GM12878 (cell line): ENCODE data around the gene COPS3. TPM values are rescaled to one million over a fixed set of nuclear protein-coding genes. Genes with fewer than 3 reads are reported as not detected.

Experiments
- ATAC-seq: fragments of 200-7000 bp; cut with Tn5 transposase; 3 replicates; pipeline ENCODE4 v1.9.1; 2020; ENCODE audit warnings: mild to moderate bottlenecking, moderate library complexity
- BruUV-seq: library from RNA; stranded (reverse); fragments of 400-500 nt; replicated peaks from 2 replicates; lab custom pipeline; 2021; lab: Mats Ljungman, UMichigan
- CTCF ChIA-PET: fragments of 300-600 bp; sonication (Branson Sonifier 250); formaldehyde crosslinking; extraction: SDS; loops from one replicate; lab custom pipeline; 2021; ENCODE audit warnings: inconsistent platforms; lab: Yijun Ruan, JAX
- POLR2A ChIA-PET: fragments of 350-600 bp; formaldehyde crosslinking; extraction: SDS; loops from one replicate; lab custom pipeline; 2021; ENCODE audit warnings: inconsistent platforms; lab: Charles Lee
- RAD21 ChIA-PET: fragments of 300-600 bp; sonication (Branson Sonifier 250); formaldehyde crosslinking; loops from one replicate; lab custom pipeline; 2023; ENCODE audit warnings: antibody characterized with exemption; ENCODE audit not compliant: unreplicated experiment; lab: Charles Lee
- SMC1A ChIA-PET: fragments of 300-600 bp; sonication (Branson Sonifier 250); formaldehyde crosslinking; loops from one replicate; lab custom pipeline; 2023; ENCODE audit not compliant: unreplicated experiment, uncharacterized antibody; lab: Charles Lee
- DNase-seq: peaks from one replicate; pipeline ENCODE4 v3.0.0-alpha.2; 2011; ENCODE audit warnings: low read depth, low spot score
- FAIRE-seq: peaks from 3 replicates; lab custom pipeline; 2011; peaks lifted over from hg19 to GRCh38; lab: Jason Lieb, UNC
- H2AFZ ChIP-seq: 2 replicates; pipeline ENCODE4 v1.6.0; 2011; ENCODE audit warnings: low read depth, low read length, control low read depth; ENCODE audit not compliant: control insufficient read depth
- H3K27ac ChIP-seq: 2 replicates; pipeline ENCODE4 v1.5.1; 2011; ENCODE audit warnings: control low read depth; ENCODE audit not compliant: control insufficient read depth, insufficient read depth
- H3K27me3 ChIP-seq, 2 experiments: replicated peaks in 1 of 2; 2 replicates each; pipeline versions ENCODE4 v1.6.0 to v1.6.1; 2011; ENCODE audit warnings: low read length in 1 of 2; ENCODE audit not compliant: control insufficient read depth in 2 of 2, insufficient read depth in 2 of 2
- H3K36me3 ChIP-seq, 2 experiments: 2 replicates each; pipeline ENCODE4 v1.5.1; 2011; ENCODE audit warnings: low read length in 1 of 2; ENCODE audit not compliant: control insufficient read depth in 2 of 2, insufficient read depth in 2 of 2
- H3K4me1 ChIP-seq: 2 replicates; pipeline ENCODE4 v1.6.1; 2011; ENCODE audit warnings: mild to moderate bottlenecking, low read length, moderate library complexity, mixed read lengths; ENCODE audit not compliant: control insufficient read depth, insufficient read depth
- H3K4me2 ChIP-seq: 2 replicates; pipeline ENCODE4 v1.6.0; 2011; ENCODE audit warnings: control low read depth; ENCODE audit not compliant: control insufficient read depth, insufficient read depth
- H3K4me3 ChIP-seq: fragments of 200-600 bp; sonication (generic); 2 replicates; pipeline ENCODE4 v1.5.1; 2016
- H3K79me2 ChIP-seq: 2 replicates; pipeline ENCODE4 v1.6.0; 2011; ENCODE audit warnings: low read length; ENCODE audit not compliant: control insufficient read depth, insufficient read depth
- H3K9ac ChIP-seq: 2 replicates; pipeline ENCODE4 v1.8.0; 2011; ENCODE audit warnings: low read length, control low read depth, mixed read lengths; ENCODE audit not compliant: control insufficient read depth, insufficient read depth
- H3K9me3 ChIP-seq: replicated peaks from 3 replicates; pipeline ENCODE4 v1.5.1; 2011; ENCODE audit warnings: mild to moderate bottlenecking, low read length; ENCODE audit not compliant: control insufficient read depth, insufficient read depth
- H4K20me1 ChIP-seq: 2 replicates; pipeline ENCODE4 v1.6.0; 2011; ENCODE audit not compliant: control insufficient read depth, insufficient read depth
- BACH1 ChIP-seq: fragments of 450-650 bp; IDR thresholded peaks from 2 replicates; pipeline ENCODE4 v1.6.1; 2017; ENCODE audit warnings: mild to moderate bottlenecking, borderline replicate concordance
- MTA3 ChIP-seq: IDR thresholded peaks from 2 replicates; pipeline ENCODE4 v1.6.1; 2012; ENCODE audit warnings: low read length, inconsistent platforms, borderline replicate concordance
- PRDM15 ChIP-seq: fragments of 450-650 bp; formaldehyde crosslinking; IDR thresholded peaks from 2 replicates; pipeline ENCODE4 v1.4.0; 2020; ENCODE audit warnings: mild to moderate bottlenecking, moderate library complexity
- SIX5 ChIP-seq: IDR thresholded peaks from 2 replicates; pipeline ENCODE4 v1.6.1; 2011; ENCODE audit warnings: mild to moderate bottlenecking, low read depth, low read length, moderate library complexity; ENCODE audit not compliant: severe bottlenecking
- SMAD5 ChIP-seq: IDR thresholded peaks from 2 replicates; pipeline ENCODE4 v1.6.1; 2016; ENCODE audit warnings: antibody characterized with exemption, low read depth
- ZBED1 ChIP-seq: IDR thresholded peaks from 2 replicates; pipeline ENCODE4 v1.6.1; 2016; ENCODE audit warnings: borderline replicate concordance
- WGBS: methylation state at CpG from one replicate; pipeline ENCODE4 v1.1.6; 2016; ENCODE audit warnings: low lambda C conversion rate; ENCODE audit not compliant: insufficient replicate concordance, insufficient coverage; ENCODE audit errors: missing lambda C conversion rate; 5-methylcytosine and 5-hydroxymethylcytosine counted together
- in situ Hi-C: fragments of 300-500 bp; cut with MboI; formaldehyde crosslinking; loops from 9 replicates; pipeline ENCODE4 v1.14.3; 2018; ENCODE audit warnings: mixed read lengths
- intact Hi-C: fragments of 100-400 bp; cut with micrococcal nuclease; formaldehyde crosslinking; loops from one replicate; pipeline ENCODE4 v1.14.2; 2022; ENCODE audit not compliant: unreplicated experiment
- polyA plus RNA-seq, 11 experiments: library from polyadenylated mRNA; depleted of rRNA in 4 of 11; unstranded in 6 of 11; stranded (reverse) in 5 of 11; fragments of >200 nt; fragmentation: Nextera tagmentation in 4 of 11; fragmentation: Illumina TruSeq in 1 of 11; extraction: Ambion mirVana in 4 of 11; extraction: Trizol in 1 of 11; gene quantifications; 1 replicate in 1 of 11; 2 replicates in 10 of 11; pipeline versions ENCODE4 v1.2.1 to v1.2.3, GENCODE V29; 2011 to 2016; ENCODE audit warnings: inconsistent platforms in 2 of 11, missing spikeins in 2 of 11, low read depth in 1 of 11
- total RNA-seq, 4 experiments: library from RNA; depleted of rRNA in 3 of 4; stranded (reverse); fragments of >200 nt in 3 of 4; fragmentation: Illumina TruSeq in 1 of 4; extraction: Trizol in 1 of 4; gene quantifications; 2 replicates each; pipeline versions ENCODE4 v1.2.1 to v1.2.3, GENCODE V29; 2013 to 2021
- TF ChIP-seq, protein P1 (sequence below): fragments of 450-650 bp; IDR thresholded peaks from 2 replicates; pipeline ENCODE4 v1.6.1; 2017; ENCODE audit warnings: low read depth, mild to moderate bottlenecking, moderate library complexity
- TF ChIP-seq, protein P2 (sequence below): IDR thresholded peaks from 2 replicates; pipeline ENCODE4 v1.6.1; 2011; ENCODE audit warnings: mild to moderate bottlenecking, low read depth, low read length, moderate library complexity; ENCODE audit not compliant: insufficient replicate concordance

Gene COPS3
- total and polyA plus RNA-seq, 10 of the 15 experiments (the other 5 are each of a cell fraction or from before 2014, with no cell fraction given) = 99.7 to 187 (median 133) TPM

DNA sequence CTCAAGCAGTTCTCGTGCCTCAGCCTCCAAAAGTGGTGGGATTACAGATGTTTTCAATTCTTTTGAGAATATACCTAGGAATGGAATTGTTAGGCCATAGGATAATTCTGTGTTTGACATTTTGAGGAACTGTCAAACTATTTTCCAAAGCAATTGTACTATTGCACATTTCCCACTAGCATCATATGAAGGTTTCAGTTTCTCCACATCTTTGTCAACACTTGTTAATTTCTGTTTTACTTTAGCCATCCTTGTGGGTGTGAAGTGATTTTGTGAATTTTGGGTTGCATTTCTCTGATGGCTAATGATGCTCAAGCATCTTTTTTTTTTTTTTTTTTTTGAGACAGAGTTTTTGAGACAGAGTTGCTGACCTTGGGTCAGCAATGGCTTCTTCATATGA, 28.3 kb upstream of the COPS3 start:
- ChIA-PET POLR2A (no interaction called here), RAD21 (no interaction called here), CTCF (no interaction called here), SMC1A (no interaction called here)
- DNase-seq (no peak), ATAC-seq (no peak), FAIRE-seq (no peak)
- Histone ChIP-seq H3K9ac (no peak overlapping the region), H3K27me3 (no peaks in the 10 kb centered on the region), H4K20me1 (no peaks in the 10 kb centered on the region), H3K4me2 (no peak overlapping the region), H3K36me3 (no peaks in the 10 kb centered on the region), H2AFZ (no peak overlapping the region), H3K27ac (no peak overlapping the region), H3K4me1 (peaks cover 14% of the 10 kb centered on the region), H3K4me3 (no peak overlapping the region), H3K9me3 (no peaks in the 10 kb centered on the region), H3K79me2 (no peaks in the 10 kb centered on the region)
- no peak for TF ChIP-seq PRDM15 (CRISPR knock-in tag)
- no peak for TF ChIP-seq SMAD5
- no peak for TF ChIP-seq BACH1
- TF ChIP-seq SIX5 = no peak
- TF ChIP-seq ZBED1 = no peak
- TF ChIP-seq, protein P1, sequence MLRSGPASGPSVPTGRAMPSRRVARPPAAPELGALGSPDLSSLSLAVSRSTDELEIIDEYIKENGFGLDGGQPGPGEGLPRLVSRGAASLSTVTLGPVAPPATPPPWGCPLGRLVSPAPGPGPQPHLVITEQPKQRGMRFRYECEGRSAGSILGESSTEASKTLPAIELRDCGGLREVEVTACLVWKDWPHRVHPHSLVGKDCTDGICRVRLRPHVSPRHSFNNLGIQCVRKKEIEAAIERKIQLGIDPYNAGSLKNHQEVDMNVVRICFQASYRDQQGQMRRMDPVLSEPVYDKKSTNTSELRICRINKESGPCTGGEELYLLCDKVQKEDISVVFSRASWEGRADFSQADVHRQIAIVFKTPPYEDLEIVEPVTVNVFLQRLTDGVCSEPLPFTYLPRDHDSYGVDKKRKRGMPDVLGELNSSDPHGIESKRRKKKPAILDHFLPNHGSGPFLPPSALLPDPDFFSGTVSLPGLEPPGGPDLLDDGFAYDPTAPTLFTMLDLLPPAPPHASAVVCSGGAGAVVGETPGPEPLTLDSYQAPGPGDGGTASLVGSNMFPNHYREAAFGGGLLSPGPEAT = no peak
- TF ChIP-seq, protein P2, sequence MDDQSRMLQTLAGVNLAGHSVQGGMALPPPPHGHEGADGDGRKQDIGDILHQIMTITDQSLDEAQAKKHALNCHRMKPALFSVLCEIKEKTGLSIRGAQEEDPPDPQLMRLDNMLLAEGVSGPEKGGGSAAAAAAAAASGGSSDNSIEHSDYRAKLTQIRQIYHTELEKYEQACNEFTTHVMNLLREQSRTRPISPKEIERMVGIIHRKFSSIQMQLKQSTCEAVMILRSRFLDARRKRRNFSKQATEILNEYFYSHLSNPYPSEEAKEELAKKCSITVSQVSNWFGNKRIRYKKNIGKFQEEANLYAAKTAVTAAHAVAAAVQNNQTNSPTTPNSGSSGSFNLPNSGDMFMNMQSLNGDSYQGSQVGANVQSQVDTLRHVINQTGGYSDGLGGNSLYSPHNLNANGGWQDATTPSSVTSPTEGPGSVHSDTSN = no peak
- no peak for TF ChIP-seq MTA3
- in situ Hi-C loops (loop anchor here (5.0 kb wide), 1 partner anchor 307 kb away; no protein-coding TSS in a partner anchor), intact Hi-C loops (loop anchor here (10.0 kb wide), 1 partner anchor 105 kb away; the partner anchor contains the start of gene PLD6)
- 0% methylated on average over 1 of the region's 1 CpG for WGBS
- BruUV-seq = no TSS peak
